C4-2B (cell line): ENCODE measurements around the gene TLE7.

Experiments used
- ZFX ChIP-seq: fragments of 450-650 bp; IDR thresholded peaks from 2 replicates; pipeline ENCODE4 v1.6.1; 2017
- TF ChIP-seq, protein P1 (sequence below): fragments of 450-650 bp; conservative IDR thresholded peaks from 2 replicates; pipeline ENCODE4 v1.5.1; 2017; ENCODE audit warnings: mild to moderate bottlenecking

DNA sequence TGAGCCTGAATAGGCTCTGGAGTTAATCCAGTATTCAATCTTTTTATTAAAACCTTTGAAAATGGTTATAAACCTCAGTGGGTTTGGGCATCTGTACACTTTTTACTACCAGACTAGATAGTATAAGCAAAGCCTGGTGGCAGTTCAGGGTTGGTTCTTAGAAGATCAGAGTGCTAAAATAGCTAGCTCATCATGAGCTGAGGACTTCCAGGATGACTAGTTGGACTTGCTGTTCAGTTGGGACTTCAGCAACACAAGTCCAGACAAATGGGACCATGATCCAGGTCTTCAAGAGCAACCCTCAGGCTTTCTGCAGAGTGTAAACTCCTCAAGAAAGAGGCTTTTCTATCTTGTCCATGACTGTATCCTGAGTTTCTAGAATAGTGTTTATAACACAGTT is 48.5 kb upstream of the TLE7 start:
- TF ChIP-seq, protein P1, sequence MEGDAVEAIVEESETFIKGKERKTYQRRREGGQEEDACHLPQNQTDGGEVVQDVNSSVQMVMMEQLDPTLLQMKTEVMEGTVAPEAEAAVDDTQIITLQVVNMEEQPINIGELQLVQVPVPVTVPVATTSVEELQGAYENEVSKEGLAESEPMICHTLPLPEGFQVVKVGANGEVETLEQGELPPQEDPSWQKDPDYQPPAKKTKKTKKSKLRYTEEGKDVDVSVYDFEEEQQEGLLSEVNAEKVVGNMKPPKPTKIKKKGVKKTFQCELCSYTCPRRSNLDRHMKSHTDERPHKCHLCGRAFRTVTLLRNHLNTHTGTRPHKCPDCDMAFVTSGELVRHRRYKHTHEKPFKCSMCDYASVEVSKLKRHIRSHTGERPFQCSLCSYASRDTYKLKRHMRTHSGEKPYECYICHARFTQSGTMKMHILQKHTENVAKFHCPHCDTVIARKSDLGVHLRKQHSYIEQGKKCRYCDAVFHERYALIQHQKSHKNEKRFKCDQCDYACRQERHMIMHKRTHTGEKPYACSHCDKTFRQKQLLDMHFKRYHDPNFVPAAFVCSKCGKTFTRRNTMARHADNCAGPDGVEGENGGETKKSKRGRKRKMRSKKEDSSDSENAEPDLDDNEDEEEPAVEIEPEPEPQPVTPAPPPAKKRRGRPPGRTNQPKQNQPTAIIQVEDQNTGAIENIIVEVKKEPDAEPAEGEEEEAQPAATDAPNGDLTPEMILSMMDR = no peak
- TF ChIP-seq ZFX = no peak
